GM18861 (cell line): Measurements from ENCODE around the gene TSKS.

ENCODE experiments used
- ATAC-seq: cut with Tn5 transposase; IDR thresholded peaks from one replicate; pipeline ENCODE4 v1.9.1; 2021; ENCODE audit not compliant: unreplicated experiment

Gene TSKS

GRCh38 chr19:49763230-49763629 lies at the start of gene TSKS:
TSKS (minus strand) TSS chr19:49763306; CDS start chr19:49763247, 59 bp downstream.
- no peak for ATAC-seq

GRCh38 chr19:49812452-49812996 lies 49.4 kb upstream of the TSKS start:
- no peak for ATAC-seq

- no peak for ATAC-seq
Measured at GRCh38 chr19:49811328-49811727, 48.2 kb upstream of the TSKS start.

- no peak for ATAC-seq
Measured at GRCh38 chr19:49809941-49810389, 46.9 kb upstream of the TSKS start.

GRCh38 chr19:49809160-49809940 lies 46.2 kb upstream of the TSKS start:
- ATAC-seq, result no peak

GRCh38 chr19:49808711-49809159 lies 45.6 kb upstream of the TSKS start:
- no peak for ATAC-seq

GRCh38 chr19:49807904-49808675 lies 45.0 kb upstream of the TSKS start:
- ATAC-seq, result no peak

- ATAC-seq, result no peak
Measured at GRCh38 chr19:49807058-49807903, 44.2 kb upstream of the TSKS start.

GRCh38 chr19:49806620-49806959 lies 43.5 kb upstream of the TSKS start:
- ATAC-seq, result no peak

GRCh38 chr19:49805822-49806619 lies 42.9 kb upstream of the TSKS start:
- ATAC-seq, result no peak

- no peak for ATAC-seq
Measured at GRCh38 chr19:49803529-49803856, 40.4 kb upstream of the TSKS start.

- no peak for ATAC-seq
Measured at GRCh38 chr19:49802836-49803528, 39.9 kb upstream of the TSKS start.

- ATAC-seq, result no peak
Measured at GRCh38 chr19:49801966-49802661, 39.0 kb upstream of the TSKS start.

GRCh38 chr19:49801401-49801888 lies 38.3 kb upstream of the TSKS start:
- ATAC-seq, result no peak

GRCh38 chr19:49800771-49801170 lies 37.7 kb upstream of the TSKS start:
- ATAC-seq, result no peak

- ATAC-seq, result no peak
Measured at GRCh38 chr19:49799798-49800376, 36.8 kb upstream of the TSKS start.

- no peak for ATAC-seq
Measured at GRCh38 chr19:49799271-49799797, 36.2 kb upstream of the TSKS start.

- ATAC-seq, result no peak
Measured at GRCh38 chr19:49798574-49798973, 35.5 kb upstream of the TSKS start.
